Neuronal stem cell (in vitro differentiated cells): ENCODE results near the gene GDPD2.
A peak's percentile ranks its signal among the peaks of the same experiment; 100 is the strongest.

Source experiments
- DNase-seq: peaks from one replicate; pipeline ENCODE4 v3.0.0-alpha.2; 2013; ENCODE audit warnings: low spot score
- H2AFZ ChIP-seq: one replicate; pipeline ENCODE4 v1.6.1; 2013; ENCODE audit warnings: mild to moderate bottlenecking, low read length, inconsistent platforms
- H2AK5ac ChIP-seq: 2 replicates; pipeline ENCODE4 v1.6.1; 2013; ENCODE audit warnings: low read depth, mild to moderate bottlenecking, inconsistent platforms, low read length, moderate library complexity, mixed read lengths
- H2BK120ac ChIP-seq: 2 replicates; pipeline ENCODE4 v1.6.1; 2013; ENCODE audit warnings: low read depth, mild to moderate bottlenecking, inconsistent platforms, low read length, moderate library complexity, mixed read lengths
- H2BK12ac ChIP-seq: one replicate; pipeline ENCODE4 v1.6.1; 2013; ENCODE audit warnings: low read length, inconsistent platforms
- H2BK15ac ChIP-seq: 2 replicates; pipeline ENCODE4 v1.6.1; 2013; ENCODE audit warnings: mild to moderate bottlenecking, low read length, inconsistent platforms, mixed read lengths
- H2BK5ac ChIP-seq: one replicate; pipeline ENCODE4 v1.6.1; 2013; ENCODE audit warnings: inconsistent platforms, mild to moderate bottlenecking, low read length, moderate library complexity
- H3K14ac ChIP-seq: one replicate; pipeline ENCODE4 v1.6.1; 2013; ENCODE audit warnings: low read length, inconsistent platforms
- H3K18ac ChIP-seq: 2 replicates; pipeline ENCODE4 v1.6.1; 2013; ENCODE audit warnings: low read length, inconsistent platforms
- H3K23ac ChIP-seq: 2 replicates; pipeline ENCODE4 v1.6.1; 2013; ENCODE audit warnings: low read depth, mild to moderate bottlenecking, mixed read lengths, low read length, inconsistent platforms; ENCODE audit not compliant: poor library complexity
- H3K27ac ChIP-seq: replicated peaks from 3 replicates; pipeline ENCODE4 v1.5.1; 2013; ENCODE audit warnings: low read length, inconsistent platforms
- H3K27me3 ChIP-seq, 3 experiments: 2 replicates each; pipeline ENCODE4 v1.6.1; 2013; ENCODE audit warnings: low read length in 3 of 3, mild to moderate bottlenecking in 2 of 3, inconsistent platforms in 1 of 3, low read depth in 1 of 3, mixed read lengths in 1 of 3, moderate library complexity in 1 of 3; ENCODE audit not compliant: control insufficient read depth in 3 of 3, insufficient read depth in 3 of 3
- H3K36me3 ChIP-seq, 2 donors: replicated peaks in 1 of 2; 2 replicates each; pipeline ENCODE4 v1.6.1; 2013; ENCODE audit warnings: low read length in 2 of 2; ENCODE audit not compliant: control insufficient read depth in 2 of 2, insufficient read depth in 2 of 2
- H3K4ac ChIP-seq: 2 replicates; pipeline ENCODE4 v1.6.1; 2013; ENCODE audit warnings: inconsistent platforms, mild to moderate bottlenecking, low read length, moderate library complexity
- H3K4me1 ChIP-seq, 2 donors: 1 replicate in 1 of 2; 2 replicates in 1 of 2; pipeline ENCODE4 v1.6.1; 2013; ENCODE audit warnings: low read length in 2 of 2, low read depth in 1 of 2; ENCODE audit not compliant: control insufficient read depth in 2 of 2, insufficient read depth in 1 of 2
- H3K4me2 ChIP-seq: one replicate; pipeline ENCODE4 v1.6.1; 2013; ENCODE audit warnings: mild to moderate bottlenecking, low read length, inconsistent platforms; ENCODE audit not compliant: insufficient read depth, poor library complexity, severe bottlenecking
- H3K4me3 ChIP-seq, 2 donors: 2 replicates each; pipeline ENCODE4 v1.5.1; 2013; ENCODE audit warnings: low read length in 2 of 2, mild to moderate bottlenecking in 2 of 2, inconsistent platforms in 1 of 2, moderate library complexity in 1 of 2
- H3K79me1 ChIP-seq: one replicate; pipeline ENCODE4 v1.6.1; 2013; ENCODE audit warnings: low read depth, mild to moderate bottlenecking, inconsistent platforms, low read length, moderate library complexity
- H3K9ac ChIP-seq: one replicate; pipeline ENCODE4 v1.6.1; 2013; ENCODE audit warnings: mild to moderate bottlenecking, low read depth, low read length, inconsistent platforms; ENCODE audit not compliant: poor library complexity
- H3K9me3 ChIP-seq, 2 donors: replicated peaks in 1 of 2; 2 replicates each; pipeline versions ENCODE3 to v1.6.1; 2013; ENCODE audit warnings: low read length in 2 of 2, mild to moderate bottlenecking in 2 of 2, inconsistent platforms in 1 of 2, low read depth in 1 of 2, mixed read lengths in 1 of 2, moderate library complexity in 1 of 2; ENCODE audit not compliant: control insufficient read depth in 2 of 2, insufficient read depth in 1 of 2
- H4K8ac ChIP-seq: one replicate; pipeline ENCODE4 v1.6.1; 2013; ENCODE audit warnings: low read depth, mild to moderate bottlenecking, inconsistent platforms, low read length, moderate library complexity
- H4K91ac ChIP-seq: one replicate; pipeline ENCODE4 v1.6.1; 2013; ENCODE audit warnings: low read length, low read depth, mild to moderate bottlenecking, inconsistent platforms; ENCODE audit not compliant: poor library complexity
- WGBS, 2 donors: extraction: QIAGEN DNeasy Blood & Tissue Kit; methylation state at CpG; one replicate each; pipeline ENCODE4 v1.1.7; 2013; ENCODE audit warnings: missing lambda C conversion rate in 2 of 2, mixed read lengths in 1 of 2; ENCODE audit not compliant: insufficient read length in 2 of 2, insufficient replicate concordance in 1 of 2; ENCODE audit errors: extremely low coverage in 2 of 2; 5-methylcytosine and 5-hydroxymethylcytosine counted together

GDPD2 gene

GRCh38 chrX:70421618-70422017, 1.5 kb upstream of the GDPD2 start:
- no peak overlapping the region for H3K23ac ChIP-seq
- H3K4me3 ChIP-seq, result no peak overlapping the region
- H4K8ac ChIP-seq, result no peak overlapping the region
- H3K4ac ChIP-seq, result no peak overlapping the region
- no peak overlapping the region for H3K27ac ChIP-seq
- H2BK12ac ChIP-seq, result no peak overlapping the region
- H3K18ac ChIP-seq, result no peak overlapping the region
- no peak for DNase-seq
- H2BK120ac ChIP-seq, result no peak overlapping the region
- peaks cover 7 to 34% of the 10 kb centered on the region in 2 donors for H3K36me3 ChIP-seq
- H3K4me2 ChIP-seq, result no peak overlapping the region
- H3K79me1 ChIP-seq, result no peaks in the 10 kb centered on the region
- no peak overlapping the region for H2BK15ac ChIP-seq
- no peak overlapping the region for H3K14ac ChIP-seq
- no peaks in the 10 kb centered on the region for H3K9me3 ChIP-seq
- no CpG with 5 or more reads among the region's 2 CpGs for WGBS, 2 donors
- H2AK5ac ChIP-seq, result no peak overlapping the region
- no peak overlapping the region for H2AFZ ChIP-seq
- H3K4me1 ChIP-seq, result peaks cover 26 to 29% of the 10 kb centered on the region in 2 donors
- H3K27me3 ChIP-seq, result peaks cover 0 to 2% (median 0%) of the 10 kb centered on the region in 3 experiments
- no peak overlapping the region for H4K91ac ChIP-seq
- no peak overlapping the region for H3K9ac ChIP-seq
- no peak overlapping the region for H2BK5ac ChIP-seq

- Histone ChIP-seq H2BK15ac (no peak overlapping the region), H3K4me1 (peaks cover 25 to 26% of the 10 kb centered on the region in 2 donors), H3K23ac (no peak overlapping the region), H3K18ac (no peak overlapping the region), H4K8ac (no peak overlapping the region), H2BK120ac (no peak overlapping the region), H3K4ac (no peak overlapping the region), H3K27me3 (peaks cover 0 to 2% (median 0%) of the 10 kb centered on the region in 3 experiments), H2AK5ac (no peak overlapping the region), H3K9ac (no peak overlapping the region), H3K79me1 (no peaks in the 10 kb centered on the region), H3K14ac (no peak overlapping the region), H3K4me2 (no peak overlapping the region), H3K4me3 (peak overlapping the region in 1 of 2 donors; percentile 47), H2AFZ (peak overlapping the region; percentile 76), H2BK12ac (no peak overlapping the region), H4K91ac (no peak overlapping the region), H3K27ac (no peak overlapping the region), H3K36me3 (peaks cover 5 to 37% of the 10 kb centered on the region in 2 donors), H3K9me3 (no peaks in the 10 kb centered on the region), H2BK5ac (no peak overlapping the region)
- DNase-seq, result no peak
- no CpG with 5 or more reads among the region's 10 CpGs for WGBS, 2 donors
Observed at GRCh38 chrX:70423936-70424675, 992 bp downstream of the GDPD2 start.

- DNase-seq, result no peak
- Histone ChIP-seq H3K23ac (no peak overlapping the region), H4K8ac (no peak overlapping the region), H3K9ac (no peak overlapping the region), H2BK12ac (no peak overlapping the region), H2BK120ac (no peak overlapping the region), H3K36me3 (peaks cover 3 to 33% of the 10 kb centered on the region in 2 donors), H3K4me1 (peaks cover 25 to 26% of the 10 kb centered on the region in 2 donors), H3K4me3 (no peak overlapping the region), H3K18ac (peak overlapping the region; percentile 4), H3K9me3 (no peaks in the 10 kb centered on the region), H2AFZ (no peak overlapping the region), H3K4me2 (no peak overlapping the region), H3K14ac (no peak overlapping the region), H3K27me3 (no peaks in the 10 kb centered on the region), H3K4ac (no peak overlapping the region), H3K27ac (no peak overlapping the region), H2BK5ac (no peak overlapping the region), H2BK15ac (no peak overlapping the region), H2AK5ac (no peak overlapping the region), H3K79me1 (no peaks in the 10 kb centered on the region), H4K91ac (no peak overlapping the region)
- no CpG with 5 or more reads among the region's 10 CpGs for WGBS, 2 donors
Observed at GRCh38 chrX:70424801-70425200, 1.7 kb downstream of the GDPD2 start.

- Histone ChIP-seq H3K9ac (no peak overlapping the region), H3K4me1 (peaks cover 19 to 22% of the 10 kb centered on the region in 2 donors), H3K18ac (no peak overlapping the region), H3K27me3 (peaks cover 0 to 3% (median 0%) of the 10 kb centered on the region in 3 experiments), H3K27ac (no peak overlapping the region), H3K4ac (no peak overlapping the region), H2AK5ac (no peak overlapping the region), H3K4me2 (no peak overlapping the region), H2AFZ (no peak overlapping the region), H3K23ac (no peak overlapping the region), H3K79me1 (no peaks in the 10 kb centered on the region), H3K14ac (no peak overlapping the region), H4K91ac (no peak overlapping the region), H2BK15ac (no peak overlapping the region), H3K9me3 (no peaks in the 10 kb centered on the region), H4K8ac (no peak overlapping the region), H3K36me3 (peaks cover 0 to 25% of the 10 kb centered on the region in 2 donors), H2BK5ac (no peak overlapping the region), H2BK120ac (no peak overlapping the region), H2BK12ac (no peak overlapping the region), H3K4me3 (no peak overlapping the region)
- no peak for DNase-seq
- no CpG with 5 or more reads among the region's 15 CpGs for WGBS, 2 donors
Observed at GRCh38 chrX:70426286-70427278, 3.5 kb downstream of the GDPD2 start.
